Measurements from ENCODE around the gene ATP6V0E1.

DNA sequence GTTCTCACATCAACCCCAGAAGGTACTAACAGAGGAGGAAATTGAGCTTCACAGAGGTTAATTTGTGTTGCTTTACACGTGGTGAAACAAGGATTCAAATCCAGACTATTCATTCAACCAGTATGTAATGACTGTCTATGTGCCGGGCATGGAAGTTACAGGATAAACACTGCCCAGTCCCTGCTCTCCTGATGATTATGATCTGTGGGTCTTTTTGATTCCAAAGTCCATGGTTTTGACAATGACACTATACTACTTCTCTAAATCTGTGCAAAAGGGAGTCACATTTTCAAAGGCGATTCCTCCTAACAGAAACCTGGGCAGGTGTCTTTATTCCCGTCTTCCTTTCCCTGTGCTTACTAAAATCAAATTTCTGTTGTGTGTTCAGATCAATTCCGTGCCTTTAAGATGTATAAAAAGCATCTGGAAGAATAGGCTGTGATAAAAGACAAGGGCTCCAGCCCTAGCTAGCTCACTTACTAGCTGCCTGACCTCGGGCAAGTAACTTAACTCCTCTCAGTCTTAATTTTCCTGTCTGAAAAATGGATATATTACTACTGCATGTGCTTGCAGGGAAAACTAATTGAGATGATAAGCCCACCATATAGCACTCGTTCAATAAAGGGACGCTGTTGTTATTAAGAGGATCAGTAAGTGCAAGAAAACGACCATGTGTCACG, 71.6 kb downstream of the ATP6V0E1 start:
- TF ChIP-seq, protein P1, sequence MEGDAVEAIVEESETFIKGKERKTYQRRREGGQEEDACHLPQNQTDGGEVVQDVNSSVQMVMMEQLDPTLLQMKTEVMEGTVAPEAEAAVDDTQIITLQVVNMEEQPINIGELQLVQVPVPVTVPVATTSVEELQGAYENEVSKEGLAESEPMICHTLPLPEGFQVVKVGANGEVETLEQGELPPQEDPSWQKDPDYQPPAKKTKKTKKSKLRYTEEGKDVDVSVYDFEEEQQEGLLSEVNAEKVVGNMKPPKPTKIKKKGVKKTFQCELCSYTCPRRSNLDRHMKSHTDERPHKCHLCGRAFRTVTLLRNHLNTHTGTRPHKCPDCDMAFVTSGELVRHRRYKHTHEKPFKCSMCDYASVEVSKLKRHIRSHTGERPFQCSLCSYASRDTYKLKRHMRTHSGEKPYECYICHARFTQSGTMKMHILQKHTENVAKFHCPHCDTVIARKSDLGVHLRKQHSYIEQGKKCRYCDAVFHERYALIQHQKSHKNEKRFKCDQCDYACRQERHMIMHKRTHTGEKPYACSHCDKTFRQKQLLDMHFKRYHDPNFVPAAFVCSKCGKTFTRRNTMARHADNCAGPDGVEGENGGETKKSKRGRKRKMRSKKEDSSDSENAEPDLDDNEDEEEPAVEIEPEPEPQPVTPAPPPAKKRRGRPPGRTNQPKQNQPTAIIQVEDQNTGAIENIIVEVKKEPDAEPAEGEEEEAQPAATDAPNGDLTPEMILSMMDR (IDR thresholded peaks at IDR 0.05) = no peak
- TF ChIP-seq TCF7L2 (IDR thresholded peaks at IDR 0.05; ENCODE audit: low read depth, low read length) = no peak
